ENCODE data around the gene ZNF212.

- TF ChIP-seq POLR2A (IDR thresholded peaks at IDR 0.05) (no peak), POLR2AphosphoS5 (IDR thresholded peaks at IDR 0.05; ENCODE audit: insufficient read depth in 1 of 2, low read depth in 1 of 2) (peak in 1 of 2 donors; percentile 26)
These were observed 17.7 kb downstream of the ZNF212 start for GRCh38 chr7:149257146-149257545.
